Occipital lobe (tissue), 2 donors: ENCODE measurements around the gene SOAT2. TPM values are rescaled to one million over a fixed set of nuclear protein-coding genes. Genes with fewer than 3 reads are reported as not detected.
"Not testable (repeated sequence)": the region's sequence is repeated elsewhere in the genome, so short reads cannot be mapped to it uniquely, and the experiment has no call there.

Source experiments
- DNase-seq: peaks from one replicate; lab custom pipeline; 2025; lab: John Stamatoyannopoulos, UW
- total RNA-seq: library from RNA; depleted of rRNA; stranded (reverse); fragments of >200 nt; gene quantifications from one replicate; pipeline ENCODE4 v1.2.3, GENCODE V29; 2014

Gene SOAT2
- total RNA-seq, 1 donor from 2014 or later: not detected

- DNase-seq: no peak
Observed at GRCh38 chr12:53082637-53083175, 20.6 kb upstream of the SOAT2 start.

DNA sequence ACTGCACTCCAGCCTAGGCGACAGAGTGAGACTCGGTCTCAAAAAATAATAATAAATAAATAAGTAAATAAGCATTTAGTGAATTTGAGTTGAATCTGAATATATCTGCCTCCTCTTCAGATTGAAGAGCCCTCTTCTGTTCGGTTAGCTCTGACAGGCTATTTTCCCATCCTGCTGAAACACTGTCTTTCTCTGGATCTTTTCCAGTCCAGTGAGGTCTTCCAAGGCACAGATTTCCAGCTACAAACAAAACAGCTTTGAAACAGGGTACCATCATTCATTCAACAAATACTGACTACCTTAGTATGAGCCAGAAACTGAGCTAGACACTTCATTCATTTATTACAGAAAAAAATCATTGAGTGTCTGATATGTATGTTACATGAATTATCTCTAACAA is 16.9 kb upstream of the SOAT2 start:
- no peak for DNase-seq

DNA sequence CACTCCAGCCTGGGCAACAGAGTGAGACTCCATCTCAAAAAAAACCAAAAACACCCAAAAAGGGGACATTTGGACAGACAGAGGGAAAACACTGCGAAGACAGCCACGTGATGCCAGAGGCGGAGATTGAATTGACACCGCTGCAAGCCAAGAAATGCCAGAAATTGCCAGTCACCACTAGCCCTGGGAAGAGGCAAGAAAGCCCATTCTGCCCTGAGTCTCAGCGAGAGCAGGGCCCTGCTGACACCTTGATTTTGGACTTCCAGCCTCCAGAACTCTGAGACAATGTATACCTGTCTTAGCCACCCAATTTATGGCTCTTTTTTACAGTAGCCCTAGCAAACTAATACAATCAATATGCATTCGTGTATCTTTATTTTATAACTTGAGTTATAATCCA is 13.2 kb upstream of the SOAT2 start:
- DNase-seq: no peak

DNA sequence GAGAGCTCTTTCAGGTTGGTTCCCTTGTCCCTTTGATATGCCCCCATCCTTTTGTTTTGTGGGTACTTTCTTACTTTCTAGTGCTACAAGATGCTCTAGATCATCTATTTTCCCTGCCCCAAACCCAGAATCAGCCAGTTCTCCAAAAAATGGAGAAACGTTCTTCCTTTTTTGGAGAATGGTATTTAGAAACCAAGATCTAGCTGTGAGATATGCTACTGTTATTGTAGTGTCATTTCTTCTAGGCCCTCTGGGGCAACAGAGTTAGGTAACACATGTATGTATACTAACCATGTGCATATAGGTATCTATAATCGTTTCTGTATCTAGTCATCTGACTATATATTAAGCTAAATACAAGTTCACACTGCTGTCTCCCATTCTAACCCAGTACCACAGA is 12.7 kb upstream of the SOAT2 start:
- no peak for DNase-seq

DNA sequence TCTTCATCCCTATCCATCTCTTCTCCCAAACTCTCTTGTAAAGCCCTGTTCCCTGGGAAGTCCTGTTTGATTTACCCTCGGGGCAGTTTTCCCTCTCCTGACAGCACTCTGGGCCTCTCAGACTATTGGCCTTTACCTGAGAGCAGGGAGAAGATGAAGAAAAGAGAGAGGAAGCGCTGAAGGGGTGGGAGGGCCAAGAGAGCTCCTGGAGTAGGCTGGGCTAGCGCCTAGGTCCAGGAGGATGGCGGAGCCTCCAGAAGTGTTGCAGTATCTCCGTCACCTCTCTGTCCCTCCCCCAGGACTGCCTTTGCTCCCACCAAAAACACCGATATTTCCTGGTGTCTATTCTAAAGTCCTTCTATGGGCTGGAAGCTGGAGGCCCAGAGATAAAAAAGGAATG is 11.5 kb upstream of the SOAT2 start:
- DNase-seq: no peak

DNA sequence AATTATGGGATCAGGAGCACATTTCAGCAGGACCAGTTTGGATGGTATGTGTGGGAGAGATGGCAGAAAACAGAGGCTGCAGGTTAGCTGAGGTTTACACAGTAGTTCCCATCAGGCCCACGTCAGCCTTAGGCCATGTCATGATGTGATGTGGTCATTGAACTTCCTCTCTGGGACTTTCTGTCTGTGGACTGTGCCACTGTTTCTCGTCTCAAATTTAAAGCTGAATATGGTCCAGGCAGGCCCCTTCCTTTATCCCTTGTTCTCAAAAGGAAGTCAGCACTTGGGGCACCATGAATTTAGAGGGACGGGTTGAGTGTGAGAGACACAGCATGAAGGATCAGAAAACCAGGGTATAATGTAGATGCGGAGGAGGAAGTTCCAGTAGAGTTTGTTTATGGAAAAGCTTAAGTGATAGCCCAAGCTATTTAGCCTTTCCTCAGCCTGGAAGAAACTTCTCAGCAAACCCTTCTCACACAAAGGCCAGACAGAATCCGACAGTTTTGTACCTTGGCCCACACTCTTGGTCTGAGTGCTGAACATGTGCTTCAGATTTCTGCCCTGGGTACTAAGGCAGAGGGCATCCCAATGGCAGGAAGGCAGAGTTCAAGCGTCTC is 9.4 kb upstream of the SOAT2 start:
- DNase-seq: no peak

DNA sequence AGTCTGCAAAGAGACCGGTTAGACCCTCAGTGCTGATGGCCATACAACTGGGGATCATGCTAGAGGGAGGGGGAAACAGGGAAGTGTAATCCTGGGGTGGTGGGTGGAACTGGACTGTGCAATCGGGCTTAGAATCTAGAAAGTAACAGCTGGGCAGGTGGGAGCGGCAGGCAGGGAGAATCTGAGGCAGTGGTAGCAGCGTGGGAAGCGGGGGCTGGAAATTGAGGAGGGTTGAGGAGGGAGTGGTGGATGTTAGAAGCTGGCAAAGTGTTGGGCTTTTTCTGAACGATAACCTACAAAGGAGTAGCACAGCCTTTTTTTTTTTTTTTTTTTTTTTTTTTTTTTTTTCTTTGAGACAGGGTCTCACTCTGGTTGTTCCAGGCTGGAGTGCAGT is 8.9 kb upstream of the SOAT2 start:
- no peak for DNase-seq

DNA sequence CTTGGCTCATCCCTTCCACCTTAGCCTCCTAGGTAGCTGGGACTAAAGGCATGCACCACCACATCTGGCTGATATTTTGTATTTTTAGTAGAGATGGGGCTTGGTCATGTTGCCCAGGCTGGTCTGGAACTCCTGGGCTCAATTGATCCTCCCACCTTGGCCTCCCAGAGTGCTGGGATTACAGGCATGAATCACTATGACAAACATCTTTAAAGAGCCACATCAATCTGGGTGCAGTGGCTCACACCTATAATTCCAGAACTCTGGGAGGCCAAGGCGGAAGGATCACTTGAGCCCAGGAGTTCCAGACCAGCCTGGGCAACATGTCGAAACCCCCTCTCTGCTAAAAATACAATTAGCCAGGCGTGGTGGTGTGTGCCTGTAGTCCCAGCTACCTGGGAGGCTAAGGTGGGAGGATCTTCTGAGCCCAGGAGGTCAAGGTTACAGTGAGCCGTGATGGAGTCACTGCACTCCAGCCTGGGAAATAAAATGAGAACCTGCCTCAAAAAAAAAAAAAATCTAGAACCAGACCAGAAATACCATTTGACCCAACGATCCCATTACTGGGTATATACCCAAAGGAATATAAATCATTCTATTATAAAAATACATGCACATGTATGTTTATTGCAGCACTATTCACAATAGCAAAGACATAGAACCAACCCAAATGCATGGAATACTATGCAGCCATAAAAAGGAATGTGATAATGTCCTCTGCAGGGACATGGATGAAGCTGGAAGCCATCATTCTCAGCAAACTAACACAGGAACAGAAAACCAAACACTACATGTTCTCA is 8.3 kb upstream of the SOAT2 start:
- not testable (repeated sequence) for DNase-seq

DNA sequence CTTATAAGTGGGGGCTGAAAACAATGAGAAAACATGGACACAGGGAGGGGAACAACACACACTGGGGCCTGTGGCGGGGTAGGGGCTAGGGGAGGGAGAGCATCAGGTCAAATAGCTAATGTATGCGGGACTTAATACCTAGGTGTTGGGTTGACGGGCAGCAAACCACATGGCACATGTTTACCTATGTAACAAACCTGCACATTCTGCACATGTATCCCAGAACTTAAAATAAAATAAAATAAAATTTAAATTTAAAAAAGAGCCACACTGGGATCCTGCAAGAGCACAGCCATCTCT is 7.7 kb upstream of the SOAT2 start:
- DNase-seq: not testable (repeated sequence)

DNA sequence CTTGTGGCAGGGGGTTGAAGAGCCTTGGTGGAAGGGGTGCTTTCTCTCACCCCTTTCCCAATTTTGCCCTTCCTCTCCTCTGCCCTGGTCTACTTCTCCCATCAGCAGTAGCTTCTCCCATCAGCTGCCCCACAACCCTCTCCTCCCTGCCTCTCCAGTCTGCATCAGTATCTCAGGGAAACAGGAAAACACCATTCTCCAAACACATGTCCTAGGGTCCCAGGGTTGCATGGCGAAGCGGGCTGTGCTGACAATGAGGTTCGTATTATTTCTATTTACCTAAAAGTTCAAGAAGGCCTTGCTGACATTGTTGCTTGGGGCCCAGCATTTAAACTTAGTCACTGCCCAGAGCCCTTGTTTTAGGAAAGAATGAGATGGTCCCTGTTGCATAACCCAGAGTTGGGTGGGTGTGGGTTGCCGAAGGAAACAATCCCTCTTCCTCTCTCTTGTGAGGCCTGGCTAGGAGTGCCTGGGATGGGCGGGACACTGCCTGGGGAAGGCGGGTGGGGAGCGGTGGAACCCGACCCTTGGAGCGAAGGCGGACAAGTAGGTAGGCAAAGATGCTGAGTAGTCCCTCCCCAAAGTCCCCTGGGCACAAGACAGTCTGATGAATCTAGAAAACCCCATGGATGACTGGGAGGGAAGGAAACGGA is 7.1 kb upstream of the SOAT2 start:
- no peak for DNase-seq

- no peak for DNase-seq
Observed at GRCh38 chr12:53096759-53097158, 6.5 kb upstream of the SOAT2 start.

GRCh38 chr12:53097207-53097563 is 6.1 kb upstream of the SOAT2 start:
- DNase-seq: no peak

DNA sequence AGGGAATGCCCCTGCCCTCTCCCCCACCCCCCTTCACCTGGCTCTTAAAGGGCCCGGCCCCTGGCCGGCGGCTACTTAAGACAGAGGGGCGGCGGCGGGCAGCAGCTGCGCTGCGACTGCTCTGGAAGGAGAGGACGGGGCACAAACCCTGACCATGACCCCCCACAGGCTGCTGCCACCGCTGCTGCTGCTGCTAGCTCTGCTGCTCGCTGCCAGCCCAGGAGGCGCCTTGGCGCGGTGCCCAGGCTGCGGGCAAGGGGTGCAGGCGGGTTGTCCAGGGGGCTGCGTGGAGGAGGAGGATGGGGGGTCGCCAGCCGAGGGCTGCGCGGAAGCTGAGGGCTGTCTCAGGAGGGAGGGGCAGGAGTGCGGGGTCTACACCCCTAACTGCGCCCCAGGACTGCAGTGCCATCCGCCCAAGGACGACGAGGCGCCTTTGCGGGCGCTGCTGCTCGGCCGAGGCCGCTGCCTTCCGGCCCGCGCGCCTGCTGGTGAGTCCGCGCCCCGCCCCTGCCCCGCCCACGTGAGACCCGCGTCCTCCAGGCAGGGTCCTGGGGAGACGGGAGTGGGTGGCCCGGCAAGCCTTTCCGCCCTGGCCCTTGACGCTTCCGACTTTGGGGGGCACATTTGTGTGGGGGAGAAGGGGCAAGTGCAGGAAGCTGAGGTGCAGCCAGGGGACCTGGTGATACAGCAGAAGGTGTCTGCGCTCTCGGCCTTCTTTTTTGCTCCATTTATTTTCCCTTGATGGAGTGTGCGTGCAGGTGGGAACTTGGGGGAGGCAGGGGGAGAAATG is 5.5 kb upstream of the SOAT2 start, which contains the start of gene IGFBP6:
IGFBP6 (plus strand) TSS at position 104 of the 790 bp plus-strand sequence; CDS start at position 155, 51 bp downstream.
- DNase-seq: no peak

GRCh38 chr12:53098354-53098981 is 4.8 kb upstream of the SOAT2 start:
- peak; percentile 47 for DNase-seq

GRCh38 chr12:53099071-53099882 is 4.0 kb upstream of the SOAT2 start:
- peak; percentile 61 for DNase-seq

DNA sequence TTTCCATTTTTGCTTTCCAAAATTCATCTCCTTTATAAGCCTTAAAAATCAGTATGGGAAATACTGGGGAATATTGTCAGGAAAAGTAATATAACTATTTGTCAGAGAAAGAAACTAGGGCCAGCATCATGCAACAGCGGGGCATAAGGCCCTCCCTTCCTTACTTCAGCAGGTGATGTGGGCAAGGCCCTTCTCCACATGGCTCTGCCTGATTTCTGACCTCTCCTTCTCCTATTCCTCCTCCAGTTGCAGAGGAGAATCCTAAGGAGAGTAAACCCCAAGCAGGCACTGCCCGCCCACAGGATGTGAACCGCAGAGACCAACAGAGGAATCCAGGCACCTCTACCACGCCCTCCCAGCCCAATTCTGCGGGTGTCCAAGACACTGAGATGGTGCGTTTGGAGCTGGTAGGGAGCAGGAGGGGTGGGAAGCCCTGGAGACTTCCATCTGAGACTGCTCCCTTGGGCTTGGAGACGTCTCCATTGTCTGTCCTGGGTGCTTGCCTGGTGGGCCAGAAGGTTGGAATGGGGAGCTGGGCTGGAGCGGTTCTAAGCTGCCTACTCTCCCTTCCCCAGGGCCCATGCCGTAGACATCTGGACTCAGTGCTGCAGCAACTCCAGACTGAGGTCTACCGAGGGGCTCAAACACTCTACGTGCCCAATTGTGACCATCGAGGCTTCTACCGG is 2.7 kb upstream of the SOAT2 start:
- DNase-seq: no peak

DNA sequence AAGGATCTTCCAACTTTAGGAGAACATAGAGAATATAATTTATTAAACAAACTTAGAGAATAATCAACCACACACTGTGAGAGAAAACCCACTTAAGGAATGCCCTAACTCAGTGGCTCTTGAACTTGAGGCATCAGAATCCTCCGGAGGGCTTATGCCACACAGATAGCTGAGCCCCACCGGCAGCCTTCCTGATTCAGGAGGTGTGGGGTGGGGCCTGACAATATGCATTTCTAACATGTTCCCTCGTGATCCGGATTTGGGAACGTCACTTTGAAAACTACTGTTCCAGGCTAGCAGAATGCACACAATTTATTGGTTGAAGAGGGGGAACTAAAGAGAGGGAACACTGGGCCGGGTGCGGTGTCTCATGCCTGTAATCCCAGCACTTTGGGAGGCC is 2.0 kb upstream of the SOAT2 start:
- no peak for DNase-seq

DNA sequence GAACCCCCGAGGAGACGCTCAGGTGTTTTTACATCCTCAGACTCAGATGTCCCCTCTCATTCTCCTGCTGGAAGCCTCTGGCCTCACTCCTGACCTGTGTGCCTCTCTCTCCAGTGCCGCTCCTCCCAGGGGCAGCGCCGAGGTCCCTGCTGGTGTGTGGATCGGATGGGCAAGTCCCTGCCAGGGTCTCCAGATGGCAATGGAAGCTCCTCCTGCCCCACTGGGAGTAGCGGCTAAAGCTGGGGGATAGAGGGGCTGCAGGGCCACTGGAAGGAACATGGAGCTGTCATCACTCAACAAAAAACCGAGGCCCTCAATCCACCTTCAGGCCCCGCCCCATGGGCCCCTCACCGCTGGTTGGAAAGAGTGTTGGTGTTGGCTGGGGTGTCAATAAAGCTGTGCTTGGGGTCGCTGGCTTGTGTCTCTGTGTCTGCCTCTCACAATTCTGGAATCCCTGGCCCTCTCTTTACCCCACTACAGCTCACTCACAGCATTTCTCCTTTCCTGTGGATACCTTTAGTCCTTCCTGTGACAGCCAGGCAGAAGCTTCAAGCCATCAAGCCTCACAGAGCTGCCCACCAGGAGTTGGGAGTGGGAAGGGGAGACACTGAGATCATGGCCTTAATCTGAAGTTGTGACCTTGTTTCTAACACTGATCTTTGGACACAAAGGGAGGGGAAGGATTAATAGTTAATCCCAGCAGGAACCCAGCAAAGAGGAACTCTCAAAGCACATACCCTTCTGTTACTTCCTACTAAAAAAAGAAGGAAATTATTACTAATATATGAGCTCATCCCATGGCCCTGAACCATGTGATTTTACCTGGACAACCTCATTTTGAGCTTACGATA is 1.1 kb upstream of the SOAT2 start:
- no peak for DNase-seq

DNA sequence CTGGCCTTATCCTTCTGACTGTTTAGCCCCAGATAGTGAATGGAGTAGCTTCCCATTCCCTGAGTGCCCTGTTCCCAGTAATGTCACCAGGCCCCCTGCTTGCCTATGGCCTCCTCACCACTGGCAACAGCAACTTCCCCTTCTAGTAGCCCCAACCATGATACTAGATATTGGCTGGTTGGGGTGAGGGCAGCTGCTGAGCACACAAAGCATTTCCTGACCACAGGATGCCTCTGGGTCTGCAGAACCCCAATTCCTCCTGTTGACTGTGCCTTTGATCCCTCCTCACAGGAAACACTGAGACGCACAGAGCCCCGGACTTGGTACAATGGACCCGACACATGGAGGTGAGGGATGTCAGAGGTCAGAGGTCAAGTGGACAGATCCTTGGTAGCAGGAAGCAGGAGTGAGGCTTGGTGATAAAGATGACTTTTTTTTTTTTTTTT is 597 bp downstream of the SOAT2 start:
- no peak for DNase-seq
